ENCODE data around the gene PGA5.

Gene PGA5

DNA sequence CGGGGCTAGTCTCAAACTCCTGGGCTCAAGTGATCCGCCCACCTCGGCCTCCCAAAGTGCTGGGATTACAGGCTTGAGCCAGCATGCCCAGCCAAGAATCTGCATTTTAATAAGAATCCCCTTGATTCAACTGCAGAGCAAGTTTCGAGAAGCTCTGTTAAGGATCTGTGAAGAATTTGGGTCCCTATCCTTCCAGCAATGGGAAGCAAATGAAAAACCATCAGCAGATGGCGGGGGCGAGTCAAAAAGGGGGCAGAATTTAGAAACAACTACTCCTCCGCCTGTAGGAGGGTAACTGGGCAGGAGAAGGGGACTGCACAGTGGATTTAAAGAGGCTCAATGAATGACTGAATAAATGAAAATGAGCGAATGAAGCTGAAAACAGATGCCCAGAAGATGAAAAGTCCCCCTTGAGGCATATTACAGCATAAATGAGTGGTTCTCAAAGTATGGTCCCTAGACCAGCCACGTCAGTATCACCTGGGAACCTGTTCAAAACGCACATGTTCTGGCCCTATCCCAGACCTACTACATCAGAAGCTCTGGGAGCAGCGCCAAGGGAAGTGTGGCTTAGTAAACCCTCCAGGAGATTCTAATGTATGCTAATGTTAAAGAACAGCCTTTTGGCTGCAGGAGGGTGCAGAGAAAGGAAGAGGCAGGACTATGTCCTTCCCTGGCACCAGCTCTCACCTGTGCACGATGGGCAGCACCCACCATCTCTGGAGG, 39.1 kb downstream of the PGA5 start:
- no peak overlapping the region for H2AFZ ChIP-seq (ENCODE audit: low read length, unreplicated experiment)
- H3K4me1 ChIP-seq (ENCODE audit: control insufficient read depth, insufficient read depth, low read length, unreplicated experiment): no peaks in the 10 kb centered on the region
- H3K4me3 ChIP-seq (ENCODE audit: low read depth, low read length): no peak overlapping the region

DNA sequence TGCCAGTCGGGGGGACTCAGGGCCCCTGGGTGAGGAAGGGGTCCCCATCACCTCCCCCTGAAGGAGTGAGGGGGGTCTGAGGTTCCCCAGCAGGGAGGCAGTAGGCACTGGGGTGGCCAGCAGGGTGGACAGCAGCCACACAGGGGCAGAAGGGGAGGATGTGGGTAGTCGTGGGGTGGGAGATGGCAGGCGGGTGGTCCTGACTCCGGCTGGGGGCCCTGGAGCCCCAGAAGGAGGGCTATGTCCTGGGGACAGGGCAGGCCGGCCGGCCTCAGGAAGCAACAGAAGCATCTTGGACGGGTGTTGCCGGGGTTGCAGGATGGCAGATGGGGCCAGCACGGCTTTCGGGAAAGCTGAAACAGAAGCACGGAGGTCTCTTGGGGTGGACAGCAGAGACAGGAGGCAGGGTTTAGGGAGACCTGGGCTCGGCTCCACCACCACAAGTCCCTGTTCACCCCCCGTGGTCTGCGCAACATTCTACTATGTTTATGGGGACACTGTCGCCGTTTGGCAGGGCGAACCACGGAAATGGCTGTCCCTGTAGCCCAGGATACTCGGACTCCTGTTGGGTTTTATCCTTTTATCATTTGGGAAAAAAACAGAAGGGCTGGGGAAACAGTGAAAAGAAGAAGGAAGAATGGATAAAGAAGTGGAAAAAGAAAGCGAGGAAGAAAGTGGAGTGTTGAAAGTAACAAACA, 40.1 kb downstream of the PGA5 start:
- H3K36me3 ChIP-seq (ENCODE audit: insufficient read depth, low read length): no peaks in the 10 kb centered on the region
- H2AFZ ChIP-seq (ENCODE audit: low read length, unreplicated experiment): no peak overlapping the region
- no peaks in the 10 kb centered on the region for H3K27me3 ChIP-seq (ENCODE audit: insufficient read depth, low read length)
- H3K4me3 ChIP-seq (ENCODE audit: low read depth, low read length): no peak overlapping the region
- no peak overlapping the region for H3K27ac ChIP-seq (ENCODE audit: low read depth, low read length)
- no peaks in the 10 kb centered on the region for H3K4me1 ChIP-seq (ENCODE audit: control insufficient read depth, insufficient read depth, low read length, unreplicated experiment)
- H3K79me2 ChIP-seq (ENCODE audit: control insufficient read depth, insufficient read depth, low read length, unreplicated experiment): no peaks in the 10 kb centered on the region

More for the DNA sequence above, 39.1 kb downstream of the PGA5 start:
- Histone ChIP-seq H3K79me2 (ENCODE audit: control insufficient read depth, insufficient read depth, low read length, unreplicated experiment) (no peaks in the 10 kb centered on the region), H3K36me3 (ENCODE audit: insufficient read depth, low read length) (no peaks in the 10 kb centered on the region), H3K27me3 (ENCODE audit: insufficient read depth, low read length) (no peaks in the 10 kb centered on the region), H3K27ac (ENCODE audit: low read depth, low read length) (no peak overlapping the region)

DNA sequence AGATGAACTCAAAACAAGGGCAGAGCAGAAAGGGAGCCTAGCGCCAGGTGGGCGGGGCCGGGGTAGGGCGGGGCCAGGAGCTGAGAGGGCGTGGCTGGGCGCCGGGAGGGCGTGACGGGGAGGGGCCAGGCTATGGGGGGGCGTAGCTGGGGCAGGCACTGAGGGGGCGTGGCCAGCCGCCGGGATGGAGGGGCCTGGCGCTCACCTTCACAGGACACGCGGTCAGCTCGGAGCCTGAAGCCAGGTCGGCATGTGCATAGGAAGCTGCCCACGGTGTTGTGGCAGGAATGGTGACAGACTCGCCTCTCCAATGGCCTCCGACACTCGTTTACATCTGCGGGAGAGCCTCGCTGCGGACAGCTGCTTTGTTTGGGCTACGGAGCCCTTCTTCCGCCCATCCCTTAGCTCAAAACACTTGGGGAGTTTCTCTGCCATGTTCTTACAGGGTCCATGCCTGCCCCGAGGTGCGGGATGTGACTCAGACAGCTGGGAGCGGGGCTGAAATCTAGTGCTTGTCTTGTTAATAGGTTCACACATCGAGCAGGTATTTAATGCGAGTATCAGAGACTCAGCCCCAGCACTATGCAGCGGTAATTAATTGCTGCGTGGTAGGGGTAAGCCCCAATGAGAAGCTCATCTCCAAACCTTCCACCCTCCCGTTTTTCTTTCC, 40.7 kb downstream of the PGA5 start:
- Histone ChIP-seq H3K4me3 (ENCODE audit: low read depth, low read length) (no peak overlapping the region), H2AFZ (ENCODE audit: low read length, unreplicated experiment) (no peak overlapping the region), H3K27ac (ENCODE audit: low read depth, low read length) (no peak overlapping the region), H3K79me2 (ENCODE audit: control insufficient read depth, insufficient read depth, low read length, unreplicated experiment) (no peaks in the 10 kb centered on the region), H3K27me3 (ENCODE audit: insufficient read depth, low read length) (no peaks in the 10 kb centered on the region), H3K4me1 (ENCODE audit: control insufficient read depth, insufficient read depth, low read length, unreplicated experiment) (no peaks in the 10 kb centered on the region), H3K36me3 (ENCODE audit: insufficient read depth, low read length) (no peaks in the 10 kb centered on the region)

DNA sequence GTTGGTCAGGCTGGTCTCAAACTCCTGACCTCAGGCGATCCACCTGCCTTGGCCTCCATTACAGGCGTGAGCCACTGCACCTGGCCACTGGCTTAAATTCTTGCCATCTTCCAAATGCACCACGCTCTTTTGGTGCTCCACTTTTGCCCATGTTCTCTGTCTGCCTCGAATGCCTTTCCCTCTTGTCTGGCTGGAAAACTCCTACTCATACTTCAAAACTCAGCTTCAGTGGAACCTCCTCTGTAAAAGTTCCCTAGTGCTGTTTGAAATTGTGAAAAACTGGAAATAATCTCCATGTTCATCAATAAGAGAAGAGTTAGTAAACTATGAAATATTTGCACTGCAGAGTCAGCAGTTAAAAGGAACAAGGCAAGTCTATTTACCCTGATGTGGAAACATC, 42.6 kb downstream of the PGA5 start:
- H2AFZ ChIP-seq (ENCODE audit: low read length, unreplicated experiment): no peak overlapping the region
- H3K27me3 ChIP-seq (ENCODE audit: insufficient read depth, low read length): no peaks in the 10 kb centered on the region
- no peaks in the 10 kb centered on the region for H3K4me1 ChIP-seq (ENCODE audit: control insufficient read depth, insufficient read depth, low read length, unreplicated experiment)
- no peaks in the 10 kb centered on the region for H3K36me3 ChIP-seq (ENCODE audit: insufficient read depth, low read length)
- H3K27ac ChIP-seq (ENCODE audit: low read depth, low read length): no peak overlapping the region
- no peak overlapping the region for H3K4me3 ChIP-seq (ENCODE audit: low read depth, low read length)
- no peaks in the 10 kb centered on the region for H3K79me2 ChIP-seq (ENCODE audit: control insufficient read depth, insufficient read depth, low read length, unreplicated experiment)

DNA sequence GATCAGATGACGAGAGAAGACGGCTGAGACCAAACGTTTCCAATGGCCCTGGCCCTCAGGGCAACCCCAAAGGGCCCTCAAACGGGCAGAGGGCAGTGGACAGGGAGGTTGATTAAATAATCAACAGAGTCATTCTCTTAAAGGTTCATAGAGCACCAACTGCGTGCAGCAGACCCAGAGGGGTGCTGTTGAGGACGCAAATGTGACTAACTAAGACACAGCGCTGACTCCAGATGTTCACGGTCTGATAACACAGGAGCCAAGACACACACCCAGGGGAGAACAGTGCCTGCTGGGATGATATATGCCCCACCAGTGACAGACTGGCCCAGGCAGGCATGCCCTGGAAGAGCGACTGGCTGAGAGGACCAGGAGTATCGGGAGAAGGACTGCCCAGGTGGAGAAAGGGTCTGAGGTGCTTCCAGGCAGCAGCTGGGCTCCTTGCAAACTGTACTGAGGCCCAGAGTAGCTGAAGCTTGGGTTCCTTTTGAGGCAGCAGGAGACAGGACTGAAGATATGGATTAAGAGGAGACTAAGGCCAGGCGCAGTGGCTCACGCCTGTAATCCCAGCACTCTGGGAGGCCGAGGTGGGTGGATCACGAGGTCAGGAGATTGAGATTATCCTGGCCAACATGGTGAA, 46.5 kb downstream of the PGA5 start:
- H3K27ac ChIP-seq (ENCODE audit: low read depth, low read length): no peak overlapping the region
- H3K36me3 ChIP-seq (ENCODE audit: insufficient read depth, low read length): no peaks in the 10 kb centered on the region

GRCh38 chr11:61290905-61291690, 50.1 kb downstream of the PGA5 start:
- Histone ChIP-seq H3K36me3 (ENCODE audit: insufficient read depth, low read length) (no peaks in the 10 kb centered on the region), H3K27me3 (ENCODE audit: insufficient read depth, low read length) (no peaks in the 10 kb centered on the region), H3K4me3 (ENCODE audit: low read depth, low read length) (no peak overlapping the region), H3K4me1 (ENCODE audit: control insufficient read depth, insufficient read depth, low read length, unreplicated experiment) (peaks cover 8% of the 10 kb centered on the region), H3K27ac (ENCODE audit: low read depth, low read length) (no peak overlapping the region), H3K79me2 (ENCODE audit: control insufficient read depth, insufficient read depth, low read length, unreplicated experiment) (no peaks in the 10 kb centered on the region), H2AFZ (ENCODE audit: low read length, unreplicated experiment) (no peak overlapping the region)

More for the DNA sequence above, 46.5 kb downstream of the PGA5 start:
- no peaks in the 10 kb centered on the region for H3K4me1 ChIP-seq (ENCODE audit: control insufficient read depth, insufficient read depth, low read length, unreplicated experiment)
- no peak overlapping the region for H2AFZ ChIP-seq (ENCODE audit: low read length, unreplicated experiment)
- no peaks in the 10 kb centered on the region for H3K79me2 ChIP-seq (ENCODE audit: control insufficient read depth, insufficient read depth, low read length, unreplicated experiment)
- H3K4me3 ChIP-seq (ENCODE audit: low read depth, low read length): no peak overlapping the region
- H3K27me3 ChIP-seq (ENCODE audit: insufficient read depth, low read length): no peaks in the 10 kb centered on the region

GRCh38 chr11:61292356-61292755, 51.4 kb downstream of the PGA5 start:
- Histone ChIP-seq H3K36me3 (ENCODE audit: insufficient read depth, low read length) (no peaks in the 10 kb centered on the region), H2AFZ (ENCODE audit: low read length, unreplicated experiment) (no peak overlapping the region), H3K27ac (ENCODE audit: low read depth, low read length) (no peak overlapping the region), H3K79me2 (ENCODE audit: control insufficient read depth, insufficient read depth, low read length, unreplicated experiment) (no peaks in the 10 kb centered on the region), H3K27me3 (ENCODE audit: insufficient read depth, low read length) (no peaks in the 10 kb centered on the region), H3K4me3 (ENCODE audit: low read depth, low read length) (no peak overlapping the region), H3K4me1 (ENCODE audit: control insufficient read depth, insufficient read depth, low read length, unreplicated experiment) (peaks cover 13% of the 10 kb centered on the region)

DNA sequence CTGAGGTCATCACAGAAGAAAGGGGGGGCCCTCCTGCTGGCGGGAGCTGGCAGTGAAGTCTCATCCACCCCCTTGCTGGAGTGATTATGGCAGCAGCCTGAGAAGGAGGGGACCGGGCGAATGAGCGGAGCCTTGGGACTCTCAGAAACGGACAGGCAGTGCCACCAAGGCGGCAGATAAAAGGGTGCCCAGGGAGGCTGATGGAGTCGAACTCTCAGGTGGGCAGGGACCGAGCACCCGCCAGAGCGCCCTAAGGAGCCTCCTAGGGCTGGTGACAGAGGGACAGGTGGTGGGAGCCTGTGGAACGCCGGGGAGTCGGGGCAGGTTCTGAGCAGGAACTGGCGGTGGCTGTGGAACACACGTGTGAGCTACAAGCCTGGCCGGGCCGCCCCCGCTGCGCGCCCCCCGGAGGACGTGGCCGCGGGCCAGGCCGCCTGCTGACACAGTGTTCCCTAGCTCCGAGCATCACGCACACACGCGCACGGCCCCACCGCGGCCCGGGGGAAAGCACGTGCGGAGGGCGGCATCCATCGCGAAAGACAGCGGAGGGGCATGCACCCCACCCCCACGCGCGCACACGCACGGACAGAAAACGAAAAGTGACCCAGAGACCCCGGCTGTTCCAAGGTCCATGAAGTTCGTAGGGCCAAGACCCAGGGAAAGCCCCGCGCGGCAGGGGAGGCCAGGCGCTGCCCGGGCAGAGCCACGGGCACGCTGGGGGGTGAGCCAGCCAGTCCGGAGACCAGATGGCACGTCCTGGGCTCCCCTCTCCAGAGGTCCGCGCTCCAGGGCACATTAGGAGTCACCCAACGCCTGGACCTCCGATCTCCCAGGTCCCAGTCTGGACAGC, 53.1 kb downstream of the PGA5 start:
- Histone ChIP-seq H3K27me3 (ENCODE audit: insufficient read depth, low read length) (no peaks in the 10 kb centered on the region), H3K79me2 (ENCODE audit: control insufficient read depth, insufficient read depth, low read length, unreplicated experiment) (no peaks in the 10 kb centered on the region), H3K36me3 (ENCODE audit: insufficient read depth, low read length) (no peaks in the 10 kb centered on the region; the same call in 1 of the 2 replicates), H2AFZ (ENCODE audit: low read length, unreplicated experiment) (no peak overlapping the region), H3K4me3 (ENCODE audit: low read depth, low read length) (peak overlapping the region; percentile 69), H3K27ac (ENCODE audit: low read depth, low read length) (no peak overlapping the region; the same call in 1 of the 2 replicates), H3K4me1 (ENCODE audit: control insufficient read depth, insufficient read depth, low read length, unreplicated experiment) (peaks cover 30% of the 10 kb centered on the region)

GRCh38 chr11:61294717-61295595, 54.0 kb downstream of the PGA5 start, which contains the start of gene VWCE:
Gene VWCE, minus strand, starts transcription at chr11:61295316. Its CDS starts 279 bp downstream, at chr11:61295037.
- Histone ChIP-seq H3K27me3 (ENCODE audit: insufficient read depth, low read length) (no peaks in the 10 kb centered on the region), H3K4me3 (ENCODE audit: low read depth, low read length) (peak within 1 kb of the TSS; percentile 69), H3K27ac (ENCODE audit: low read depth, low read length) (no peak within 1 kb of the TSS; the same call in 1 of the 2 replicates), H3K4me1 (ENCODE audit: control insufficient read depth, insufficient read depth, low read length, unreplicated experiment) (peaks cover 32% of the 10 kb centered on the region), H3K36me3 (ENCODE audit: insufficient read depth, low read length) (peaks cover 8% of the 10 kb centered on the region; the same call in 1 of the 2 replicates), H2AFZ (ENCODE audit: low read length, unreplicated experiment) (no peak within 1 kb of the TSS), H3K79me2 (ENCODE audit: control insufficient read depth, insufficient read depth, low read length, unreplicated experiment) (no peaks in the 10 kb centered on the region)

Data from ACC112 (cell line).